GM12878 (cell line): ENCODE data around the gene PGRMC2. TPM values are rescaled to one million over a fixed set of nuclear protein-coding genes. Genes with fewer than 3 reads are reported as not detected.

ENCODE experiments used
- ATAC-seq: fragments of 200-7000 bp; cut with Tn5 transposase; 3 replicates; pipeline ENCODE4 v1.9.1; 2020; ENCODE audit warnings: mild to moderate bottlenecking, moderate library complexity
- BruUV-seq: library from RNA; stranded (reverse); fragments of 400-500 nt; replicated peaks from 2 replicates; lab custom pipeline; 2021; lab: Mats Ljungman, UMichigan
- CTCF ChIA-PET: fragments of 300-600 bp; sonication (Branson Sonifier 250); formaldehyde crosslinking; extraction: SDS; loops from one replicate; lab custom pipeline; 2021; ENCODE audit warnings: inconsistent platforms; lab: Yijun Ruan, JAX
- POLR2A ChIA-PET: fragments of 350-600 bp; formaldehyde crosslinking; extraction: SDS; loops from one replicate; lab custom pipeline; 2021; ENCODE audit warnings: inconsistent platforms; lab: Charles Lee
- RAD21 ChIA-PET: fragments of 300-600 bp; sonication (Branson Sonifier 250); formaldehyde crosslinking; loops from one replicate; lab custom pipeline; 2023; ENCODE audit warnings: antibody characterized with exemption; ENCODE audit not compliant: unreplicated experiment; lab: Charles Lee
- SMC1A ChIA-PET: fragments of 300-600 bp; sonication (Branson Sonifier 250); formaldehyde crosslinking; loops from one replicate; lab custom pipeline; 2023; ENCODE audit not compliant: unreplicated experiment, uncharacterized antibody; lab: Charles Lee
- DNase-seq: peaks from one replicate; pipeline ENCODE4 v3.0.0-alpha.2; 2011; ENCODE audit warnings: low read depth, low spot score
- FAIRE-seq: peaks from 3 replicates; lab custom pipeline; 2011; peaks lifted over from hg19 to GRCh38; lab: Jason Lieb, UNC
- H2AFZ ChIP-seq: 2 replicates; pipeline ENCODE4 v1.6.0; 2011; ENCODE audit warnings: low read depth, low read length, control low read depth; ENCODE audit not compliant: control insufficient read depth
- H3K27ac ChIP-seq: 2 replicates; pipeline ENCODE4 v1.5.1; 2011; ENCODE audit warnings: control low read depth; ENCODE audit not compliant: control insufficient read depth, insufficient read depth
- H3K27me3 ChIP-seq, 2 experiments: replicated peaks in 1 of 2; 2 replicates each; pipeline versions ENCODE4 v1.6.0 to v1.6.1; 2011; ENCODE audit warnings: low read length in 1 of 2; ENCODE audit not compliant: control insufficient read depth in 2 of 2, insufficient read depth in 2 of 2
- H3K36me3 ChIP-seq, 2 experiments: 2 replicates each; pipeline ENCODE4 v1.5.1; 2011; ENCODE audit warnings: low read length in 1 of 2; ENCODE audit not compliant: control insufficient read depth in 2 of 2, insufficient read depth in 2 of 2
- H3K4me1 ChIP-seq: 2 replicates; pipeline ENCODE4 v1.6.1; 2011; ENCODE audit warnings: mild to moderate bottlenecking, low read length, moderate library complexity, mixed read lengths; ENCODE audit not compliant: control insufficient read depth, insufficient read depth
- H3K4me2 ChIP-seq: 2 replicates; pipeline ENCODE4 v1.6.0; 2011; ENCODE audit warnings: control low read depth; ENCODE audit not compliant: control insufficient read depth, insufficient read depth
- H3K4me3 ChIP-seq: fragments of 200-600 bp; sonication (generic); 2 replicates; pipeline ENCODE4 v1.5.1; 2016
- H3K79me2 ChIP-seq: 2 replicates; pipeline ENCODE4 v1.6.0; 2011; ENCODE audit warnings: low read length; ENCODE audit not compliant: control insufficient read depth, insufficient read depth
- H3K9ac ChIP-seq: 2 replicates; pipeline ENCODE4 v1.8.0; 2011; ENCODE audit warnings: low read length, control low read depth, mixed read lengths; ENCODE audit not compliant: control insufficient read depth, insufficient read depth
- H3K9me3 ChIP-seq: replicated peaks from 3 replicates; pipeline ENCODE4 v1.5.1; 2011; ENCODE audit warnings: mild to moderate bottlenecking, low read length; ENCODE audit not compliant: control insufficient read depth, insufficient read depth
- H4K20me1 ChIP-seq: 2 replicates; pipeline ENCODE4 v1.6.0; 2011; ENCODE audit not compliant: control insufficient read depth, insufficient read depth
- BACH1 ChIP-seq: fragments of 450-650 bp; IDR thresholded peaks from 2 replicates; pipeline ENCODE4 v1.6.1; 2017; ENCODE audit warnings: mild to moderate bottlenecking, borderline replicate concordance
- DPF2 ChIP-seq: fragments of 450-650 bp; IDR thresholded peaks from 2 replicates; pipeline ENCODE4 v1.6.1; 2017; ENCODE audit warnings: mild to moderate bottlenecking
- EGR1 ChIP-seq, 2 experiments: IDR thresholded peaks; 1 replicate in 1 of 2; 2 replicates in 1 of 2; pipeline ENCODE4 v1.6.1; 2011 to 2012; ENCODE audit warnings: low read depth in 2 of 2, low read length in 2 of 2, borderline replicate concordance in 1 of 2, mild to moderate bottlenecking in 1 of 2, moderate library complexity in 1 of 2
- HCFC1 ChIP-seq: fragments of 150-350 bp; IDR thresholded peaks from 2 replicates; pipeline ENCODE4 v1.6.1; 2014; ENCODE audit warnings: low read length
- IRF4 ChIP-seq: IDR thresholded peaks from 2 replicates; pipeline ENCODE4 v1.6.1; 2011; ENCODE audit warnings: low read depth, low read length
- MEF2A ChIP-seq: IDR thresholded peaks from 2 replicates; pipeline ENCODE4 v1.6.1; 2011; ENCODE audit warnings: low read depth, mild to moderate bottlenecking, low read length, moderate library complexity; ENCODE audit not compliant: insufficient read depth
- MYB ChIP-seq: fragments of 150-350 bp; IDR thresholded peaks from 2 replicates; pipeline ENCODE4 v1.6.1; 2014; ENCODE audit warnings: mild to moderate bottlenecking, low read depth, low read length, borderline replicate concordance
- NFYB ChIP-seq: IDR thresholded peaks from 2 replicates; pipeline ENCODE4 v1.6.1; 2011; ENCODE audit warnings: low read depth, mild to moderate bottlenecking, low read length, improper control_type of control experiment, moderate library complexity; ENCODE audit not compliant: insufficient read depth
- PAX8 ChIP-seq: fragments of 450-650 bp; IDR thresholded peaks from 2 replicates; pipeline ENCODE4 v1.6.1; 2017; ENCODE audit warnings: mild to moderate bottlenecking, moderate library complexity
- PML ChIP-seq: IDR thresholded peaks from 2 replicates; pipeline ENCODE4 v1.6.1; 2012; ENCODE audit warnings: low read length, inconsistent platforms
- RBBP5 ChIP-seq: fragments of 200-600 bp; sonication (generic); conservative IDR thresholded peaks from 2 replicates; pipeline ENCODE4 v1.6.1; 2016
- RELA ChIP-seq: fragments of 450-650 bp; IDR thresholded peaks from 2 replicates; pipeline ENCODE4 v1.8.0; 2014; ENCODE audit warnings: borderline replicate concordance; ENCODE audit not compliant: partially characterized antibody
- RUNX3 ChIP-seq: IDR thresholded peaks from 2 replicates; pipeline ENCODE4 v1.6.1; 2012; ENCODE audit warnings: low read length, inconsistent platforms
- SIX5 ChIP-seq: IDR thresholded peaks from 2 replicates; pipeline ENCODE4 v1.6.1; 2011; ENCODE audit warnings: mild to moderate bottlenecking, low read depth, low read length, moderate library complexity; ENCODE audit not compliant: severe bottlenecking
- SMAD5 ChIP-seq: IDR thresholded peaks from 2 replicates; pipeline ENCODE4 v1.6.1; 2016; ENCODE audit warnings: antibody characterized with exemption, low read depth
- STAT1 ChIP-seq: fragments of 450-650 bp; conservative IDR thresholded peaks from 2 replicates; pipeline ENCODE4 v1.6.1; 2014; ENCODE audit warnings: antibody characterized with exemption, mild to moderate bottlenecking
- TAF1 ChIP-seq: IDR thresholded peaks from 2 replicates; pipeline ENCODE4 v1.6.1; 2011; ENCODE audit warnings: mild to moderate bottlenecking, low read depth, low read length, borderline replicate concordance
- ZBED1 ChIP-seq: IDR thresholded peaks from 2 replicates; pipeline ENCODE4 v1.6.1; 2016; ENCODE audit warnings: borderline replicate concordance
- ZNF622 ChIP-seq: fragments of 450-650 bp; IDR thresholded peaks from 2 replicates; pipeline ENCODE4 v1.6.1; 2017; ENCODE audit warnings: mild to moderate bottlenecking, inconsistent platforms
- WGBS: methylation state at CpG from one replicate; pipeline ENCODE4 v1.1.6; 2016; ENCODE audit warnings: low lambda C conversion rate; ENCODE audit not compliant: insufficient replicate concordance, insufficient coverage; ENCODE audit errors: missing lambda C conversion rate; 5-methylcytosine and 5-hydroxymethylcytosine counted together
- in situ Hi-C: fragments of 300-500 bp; cut with MboI; formaldehyde crosslinking; loops from 9 replicates; pipeline ENCODE4 v1.14.3; 2018; ENCODE audit warnings: mixed read lengths
- intact Hi-C: fragments of 100-400 bp; cut with micrococcal nuclease; formaldehyde crosslinking; loops from one replicate; pipeline ENCODE4 v1.14.2; 2022; ENCODE audit not compliant: unreplicated experiment
- polyA plus RNA-seq, 11 experiments: library from polyadenylated mRNA; depleted of rRNA in 4 of 11; unstranded in 6 of 11; stranded (reverse) in 5 of 11; fragments of >200 nt; fragmentation: Nextera tagmentation in 4 of 11; fragmentation: Illumina TruSeq in 1 of 11; extraction: Ambion mirVana in 4 of 11; extraction: Trizol in 1 of 11; gene quantifications; 1 replicate in 1 of 11; 2 replicates in 10 of 11; pipeline versions ENCODE4 v1.2.1 to v1.2.3, GENCODE V29; 2011 to 2016; ENCODE audit warnings: inconsistent platforms in 2 of 11, missing spikeins in 2 of 11, low read depth in 1 of 11
- total RNA-seq, 4 experiments: library from RNA; depleted of rRNA in 3 of 4; stranded (reverse); fragments of >200 nt in 3 of 4; fragmentation: Illumina TruSeq in 1 of 4; extraction: Trizol in 1 of 4; gene quantifications; 2 replicates each; pipeline versions ENCODE4 v1.2.1 to v1.2.3, GENCODE V29; 2013 to 2021

The PGRMC2 gene
- total and polyA plus RNA-seq, 10 of the 15 experiments (the other 5 are each of a cell fraction or from before 2014, with no cell fraction given): 6.3 to 38.4 (median 12.0) TPM

- Histone ChIP-seq H3K27ac (no peak overlapping the region), H3K79me2 (peaks cover 36% of the 10 kb centered on the region), H3K4me2 (peak overlapping the region; percentile 47), H3K9ac (no peak overlapping the region), H3K27me3 (no peaks in the 10 kb centered on the region), H3K36me3 (no peaks in the 10 kb centered on the region), H2AFZ (no peak overlapping the region), H4K20me1 (no peaks in the 10 kb centered on the region), H3K9me3 (no peaks in the 10 kb centered on the region), H3K4me3 (no peak overlapping the region), H3K4me1 (no peaks in the 10 kb centered on the region)
- intact Hi-C loops: loop anchor here (5.0 to 10.0 kb wide), 4 partner anchors 227 to 803 kb away; partner anchors contain the start of genes ABHD18, LARP1B, MFSD8 and SCLT1
- TF ChIP-seq MEF2A (no peak), MYB (no peak), NFYB (no peak), ZNF622 (no peak), SMAD5 (no peak), HCFC1 (no peak), RUNX3 (no peak), STAT1 (no peak), SIX5 (no peak), PML (no peak), EGR1 (IDR thresholded peaks at IDR 0.05; ENCODE audit: borderline replicate concordance in 1 of 2, low read depth in 2 of 2, low read length in 2 of 2) (no peak), RBBP5 (no peak), PAX8 (no peak), BACH1 (no peak), RELA (no peak), TAF1 (no peak), DPF2 (no peak), ZBED1 (no peak), IRF4 (no peak)
- in situ Hi-C loops: loop anchor here (10.0 kb wide), 1 partner anchor 525 kb away; no protein-coding TSS in a partner anchor
- ATAC-seq (no peak), DNase-seq (no peak), FAIRE-seq (peak; percentile 31)
- 100% methylated on average over 2 of the region's 2 CpGs for WGBS
- ChIA-PET POLR2A (no interaction called here), SMC1A (interaction anchor here (0.7 to 1.5 kb wide), 2 partner anchors 9 to 804 kb away, joined by 4 read pairs; partner anchors contain the start of gene SCLT1), RAD21 (interaction anchor here (0.6 to 1.3 kb wide), 4 partner anchors 17 to 573 kb away, joined by 3 read pairs; partner anchors contain the start of gene JADE1), CTCF (interaction anchor here (0.5 to 1.5 kb wide), 5 partner anchors 16 to 525 kb away, joined by 3 to 4 read pairs (median 3); no protein-coding TSS in a partner anchor)
- no TSS peak for BruUV-seq
Measured at GRCh38 chr4:128289523-128290158, 2.0 kb upstream of the PGRMC2 start.
